Caco-2 (cell line): ENCODE data around the gene RGS6. TPM values are rescaled to one million over a fixed set of nuclear protein-coding genes. Genes with fewer than 3 reads are reported as not detected.

Experiments used
- BruUV-seq: library from RNA; stranded (reverse); fragments of 400-500 nt; replicated peaks from 2 replicates; lab custom pipeline; 2021; lab: Mats Ljungman, UMichigan
- CTCF ChIA-PET: fragments of 300-600 bp; sonication (Branson Sonifier 250); formaldehyde crosslinking; loops from one replicate; lab custom pipeline; 2022; ENCODE audit warnings: antibody characterized with exemption; lab: Charles Lee
- POLR2A ChIA-PET: fragments of 300-600 bp; sonication (Branson Sonifier 250); formaldehyde crosslinking; loops from one replicate; lab custom pipeline; 2022; ENCODE audit warnings: antibody characterized with exemption; lab: Charles Lee
- DNase-seq, 2 experiments: peaks; one replicate each; pipeline versions ENCODE4 v3.0.0 to v3.0.0-alpha.2; 2020 to 2022
- H3K27me3 ChIP-seq: replicated peaks from 2 replicates; pipeline ENCODE4 v1.6.0; 2011; ENCODE audit warnings: low read length; ENCODE audit not compliant: control insufficient read depth, insufficient read depth
- H3K36me3 ChIP-seq: 2 replicates; pipeline ENCODE4 v1.5.1; 2011; ENCODE audit warnings: low read length; ENCODE audit not compliant: control insufficient read depth, insufficient read depth
- H3K4me1 ChIP-seq: fragments of 250-450 bp; sonication (Bioruptor Pico); 2 replicates; pipeline ENCODE4 v1.5.1; 2020; ENCODE audit warnings: mild to moderate bottlenecking
- H3K4me3 ChIP-seq: 2 replicates; pipeline ENCODE4 v1.5.1; 2011; ENCODE audit warnings: low read depth, mild to moderate bottlenecking, control low read depth, low read length
- H3K9me3 ChIP-seq: fragments of 250-450 bp; sonication (Bioruptor Pico); 2 replicates; pipeline ENCODE4 v1.5.1; 2020; ENCODE audit warnings: mild to moderate bottlenecking, moderate library complexity
- H3K27ac Mint-ChIP-seq: one replicate; pipeline ENCODE4 v1.8.0; 2022; ENCODE audit warnings: mixed read lengths; ENCODE audit not compliant: unreplicated experiment
- H3K27me3 Mint-ChIP-seq: one replicate; pipeline ENCODE4 v1.8.0; 2022; ENCODE audit warnings: mixed read lengths; ENCODE audit not compliant: insufficient read depth, unreplicated experiment
- H3K36me3 Mint-ChIP-seq: one replicate; pipeline ENCODE4 v1.8.0; 2022; ENCODE audit warnings: mild to moderate bottlenecking, mixed read lengths; ENCODE audit not compliant: insufficient read depth, unreplicated experiment
- H3K4me1 Mint-ChIP-seq: one replicate; pipeline ENCODE4 v1.8.0; 2022; ENCODE audit warnings: low read depth, mixed read lengths; ENCODE audit not compliant: unreplicated experiment
- H3K4me3 Mint-ChIP-seq: one replicate; pipeline ENCODE4 v1.8.0; 2022; ENCODE audit warnings: mild to moderate bottlenecking, moderate library complexity, mixed read lengths; ENCODE audit not compliant: unreplicated experiment
- H3K9me3 Mint-ChIP-seq: one replicate; pipeline ENCODE4 v1.8.0; 2022; ENCODE audit warnings: mixed read lengths; ENCODE audit not compliant: unreplicated experiment
- CTCF ChIP-seq, 2 experiments: fragments of 200-600 bp in 1 of 2; IDR thresholded peaks; 1 replicate in 1 of 2; 2 replicates in 1 of 2; pipeline versions ENCODE4 v1.5.1 to v1.8.0; 2011 to 2022; ENCODE audit warnings: antibody characterized with exemption in 1 of 2, control low read depth in 1 of 2, inconsistent platforms in 1 of 2, low read depth in 1 of 2, low read length in 1 of 2, mild to moderate bottlenecking in 1 of 2, moderate library complexity in 1 of 2; ENCODE audit not compliant: insufficient read depth in 1 of 2, severe bottlenecking in 1 of 2, unreplicated experiment in 1 of 2
- intact Hi-C: fragments of 100-400 bp; cut with micrococcal nuclease; formaldehyde crosslinking; loops from one replicate; pipeline ENCODE4 v1.10.0; 2022; ENCODE audit not compliant: unreplicated experiment
- total RNA-seq: library from RNA; stranded (reverse); gene quantifications from 2 replicates; pipeline ENCODE4 v1.2.3, GENCODE V29; 2022

The RGS6 gene
- total RNA-seq, 1 experiment from 2014 or later = not detected

GRCh38 chr14:72052356-72052755 is 120.1 kb downstream of the RGS6 start:
- H3K4me3 Mint-ChIP-seq = no peak overlapping the region
- CTCF ChIA-PET = no interaction called here

GRCh38 chr14:72053651-72054050 is 121.4 kb downstream of the RGS6 start:
- ChIA-PET CTCF (no interaction called here), POLR2A (no interaction called here)
- H3K4me3 ChIP-seq = no peak overlapping the region
- no peak for DNase-seq
- Mint-ChIP-seq H3K4me1 (no peaks in the 10 kb centered on the region), H3K27me3 (peaks cover 10% of the 10 kb centered on the region), H3K27ac (no peak overlapping the region), H3K36me3 (no peaks in the 10 kb centered on the region), H3K4me3 (no peak overlapping the region), H3K9me3 (no peaks in the 10 kb centered on the region)
- TF ChIP-seq CTCF (IDR thresholded peaks at IDR 0.05; ENCODE audit: insufficient read depth in 1 of 2, low read depth in 1 of 2, low read length in 1 of 2, severe bottlenecking in 1 of 2, unreplicated experiment in 1 of 2) = no peak
- BruUV-seq = no TSS peak
- H3K9me3 ChIP-seq = no peaks in the 10 kb centered on the region
- intact Hi-C loops = no loop called here
- no peaks in the 10 kb centered on the region for H3K4me1 ChIP-seq
- no peaks in the 10 kb centered on the region; the same call in 1 of the 2 replicates for H3K27me3 ChIP-seq
- no peaks in the 10 kb centered on the region for H3K36me3 ChIP-seq

More at GRCh38 chr14:72052356-72052755, 120.1 kb downstream of the RGS6 start:
- intact Hi-C loops = no loop called here
- no peak overlapping the region for H3K27ac Mint-ChIP-seq
- DNase-seq = no peak
- no peaks in the 10 kb centered on the region; the same call in 1 of the 2 replicates for H3K27me3 ChIP-seq
- no peaks in the 10 kb centered on the region for H3K36me3 Mint-ChIP-seq
- H3K4me1 ChIP-seq = no peaks in the 10 kb centered on the region
- TF ChIP-seq CTCF (IDR thresholded peaks at IDR 0.05; ENCODE audit: insufficient read depth in 1 of 2, low read depth in 1 of 2, low read length in 1 of 2, severe bottlenecking in 1 of 2, unreplicated experiment in 1 of 2) = no peak
- H3K4me1 Mint-ChIP-seq = no peaks in the 10 kb centered on the region
- H3K9me3 Mint-ChIP-seq = no peaks in the 10 kb centered on the region
- H3K36me3 ChIP-seq = no peaks in the 10 kb centered on the region
- H3K4me3 ChIP-seq = no peak overlapping the region
- H3K9me3 ChIP-seq = no peaks in the 10 kb centered on the region
- BruUV-seq = no TSS peak
- H3K27me3 Mint-ChIP-seq = peaks cover 10% of the 10 kb centered on the region
- POLR2A ChIA-PET = no interaction called here

- no peaks in the 10 kb centered on the region; the same call in 1 of the 2 replicates for H3K27me3 ChIP-seq
- no peak for DNase-seq
- H3K4me3 ChIP-seq = no peak overlapping the region
- no TSS peak for BruUV-seq
- ChIA-PET CTCF (no interaction called here), POLR2A (no interaction called here)
- H3K4me1 ChIP-seq = no peaks in the 10 kb centered on the region
- intact Hi-C loops = no loop called here
- Mint-ChIP-seq H3K27ac (no peak overlapping the region), H3K36me3 (no peaks in the 10 kb centered on the region), H3K4me1 (no peaks in the 10 kb centered on the region), H3K9me3 (no peaks in the 10 kb centered on the region), H3K27me3 (peaks cover 10% of the 10 kb centered on the region), H3K4me3 (no peak overlapping the region)
- no peak for TF ChIP-seq CTCF (IDR thresholded peaks at IDR 0.05; ENCODE audit: insufficient read depth in 1 of 2, low read depth in 1 of 2, low read length in 1 of 2, severe bottlenecking in 1 of 2, unreplicated experiment in 1 of 2)
- no peaks in the 10 kb centered on the region for H3K36me3 ChIP-seq
- H3K9me3 ChIP-seq = no peaks in the 10 kb centered on the region
These were observed 122.7 kb downstream of the RGS6 start for GRCh38 chr14:72054911-72055310.
